ENCODE data around the gene SOX11.

DNA sequence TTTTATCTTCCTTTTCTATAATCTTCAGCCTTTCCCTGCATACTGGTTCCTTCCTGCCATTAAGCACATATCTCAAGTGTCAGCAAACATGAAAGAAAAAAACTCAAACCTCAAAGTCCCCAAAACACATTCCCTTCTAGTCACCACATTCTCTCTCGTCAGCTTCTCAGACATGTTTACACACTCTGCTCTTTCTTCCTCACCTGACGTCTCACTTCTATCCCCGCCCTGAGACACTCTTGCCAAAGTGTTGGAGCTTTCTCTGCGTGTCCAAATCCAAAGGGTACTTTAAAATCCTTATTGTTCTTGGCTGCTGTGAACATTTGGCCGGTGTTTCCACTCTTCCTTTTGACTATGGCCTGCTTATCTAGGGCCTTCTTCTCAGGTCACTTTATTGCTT is 47.9 kb downstream of the SOX11 start:
- TF ChIP-seq, protein P1, sequence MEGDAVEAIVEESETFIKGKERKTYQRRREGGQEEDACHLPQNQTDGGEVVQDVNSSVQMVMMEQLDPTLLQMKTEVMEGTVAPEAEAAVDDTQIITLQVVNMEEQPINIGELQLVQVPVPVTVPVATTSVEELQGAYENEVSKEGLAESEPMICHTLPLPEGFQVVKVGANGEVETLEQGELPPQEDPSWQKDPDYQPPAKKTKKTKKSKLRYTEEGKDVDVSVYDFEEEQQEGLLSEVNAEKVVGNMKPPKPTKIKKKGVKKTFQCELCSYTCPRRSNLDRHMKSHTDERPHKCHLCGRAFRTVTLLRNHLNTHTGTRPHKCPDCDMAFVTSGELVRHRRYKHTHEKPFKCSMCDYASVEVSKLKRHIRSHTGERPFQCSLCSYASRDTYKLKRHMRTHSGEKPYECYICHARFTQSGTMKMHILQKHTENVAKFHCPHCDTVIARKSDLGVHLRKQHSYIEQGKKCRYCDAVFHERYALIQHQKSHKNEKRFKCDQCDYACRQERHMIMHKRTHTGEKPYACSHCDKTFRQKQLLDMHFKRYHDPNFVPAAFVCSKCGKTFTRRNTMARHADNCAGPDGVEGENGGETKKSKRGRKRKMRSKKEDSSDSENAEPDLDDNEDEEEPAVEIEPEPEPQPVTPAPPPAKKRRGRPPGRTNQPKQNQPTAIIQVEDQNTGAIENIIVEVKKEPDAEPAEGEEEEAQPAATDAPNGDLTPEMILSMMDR (conservative IDR thresholded peaks at IDR 0.05), result no peak
- TF ChIP-seq EZH2 (IDR thresholded peaks at IDR 0.05; ENCODE audit: low read depth), result no peak
